GM18511 (cell line): ENCODE results near the gene PLAC1.

ENCODE experiments used
- ATAC-seq: cut with Tn5 transposase; IDR thresholded peaks from one replicate; pipeline ENCODE4 v1.9.1; 2021; ENCODE audit warnings: mild to moderate bottlenecking, moderate library complexity; ENCODE audit not compliant: unreplicated experiment

The PLAC1 gene, protein sequence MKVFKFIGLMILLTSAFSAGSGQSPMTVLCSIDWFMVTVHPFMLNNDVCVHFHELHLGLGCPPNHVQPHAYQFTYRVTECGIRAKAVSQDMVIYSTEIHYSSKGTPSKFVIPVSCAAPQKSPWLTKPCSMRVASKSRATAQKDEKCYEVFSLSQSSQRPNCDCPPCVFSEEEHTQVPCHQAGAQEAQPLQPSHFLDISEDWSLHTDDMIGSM

DNA sequence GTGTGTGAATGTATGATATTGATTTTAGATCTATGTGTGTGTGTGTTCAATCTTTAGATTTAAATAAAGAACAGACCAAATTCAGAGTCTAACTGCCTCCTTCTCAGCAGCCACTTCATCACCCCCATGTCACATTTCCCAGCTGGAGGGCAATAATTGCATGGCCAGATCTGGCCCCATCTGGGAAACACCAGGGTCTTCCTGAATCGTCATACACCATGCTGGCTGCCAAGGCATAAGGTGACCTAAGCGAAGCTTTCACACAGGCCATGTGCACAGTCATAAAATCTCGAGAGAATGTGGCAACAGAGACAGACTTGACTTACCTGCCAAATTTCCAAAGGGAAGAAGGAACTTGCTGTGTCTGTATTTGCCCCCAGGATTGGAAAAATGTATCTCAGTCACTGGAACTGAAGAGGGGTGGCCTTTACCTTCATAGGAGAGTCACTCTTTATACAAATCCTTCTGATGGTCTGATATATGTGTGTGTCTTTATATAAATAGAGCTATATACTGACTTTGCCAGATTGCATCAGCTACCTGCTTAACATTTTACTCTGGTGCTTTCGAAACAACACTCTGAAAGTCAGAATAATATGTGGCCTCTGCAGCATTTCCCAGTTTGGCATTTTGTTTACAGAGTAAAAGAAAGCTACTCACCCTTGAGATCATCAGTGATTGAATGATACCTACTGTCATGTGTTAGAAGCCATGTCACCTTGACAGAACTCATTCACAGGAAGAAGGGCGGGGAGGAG lies at the start of gene PLAC1:
PLAC1 (minus strand) TSS at position 470 of the 758 bp plus-strand sequence. CDS start 91,789 bp downstream, outside the sequence.
- ATAC-seq, result no peak

DNA sequence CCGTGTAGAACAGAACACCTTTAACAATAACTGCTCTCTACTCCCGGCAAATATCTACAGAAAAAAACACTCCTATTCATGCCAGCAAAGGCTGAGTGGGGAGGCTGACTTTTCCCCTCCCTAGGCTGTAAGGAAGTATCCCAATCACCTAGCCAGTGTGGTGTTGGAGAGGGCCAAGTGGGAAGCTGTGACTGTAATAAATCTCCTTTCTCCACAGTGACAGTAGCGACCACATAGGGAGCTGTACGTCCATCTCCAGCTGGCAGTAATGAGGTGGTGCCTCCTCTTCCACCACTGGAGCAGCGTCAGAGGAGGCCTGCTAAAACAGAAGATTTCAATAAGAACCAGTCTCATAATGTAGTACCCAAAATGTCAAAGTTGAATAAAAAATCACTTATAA lies 47.9 kb upstream of the PLAC1 start:
- ATAC-seq, result no peak

DNA sequence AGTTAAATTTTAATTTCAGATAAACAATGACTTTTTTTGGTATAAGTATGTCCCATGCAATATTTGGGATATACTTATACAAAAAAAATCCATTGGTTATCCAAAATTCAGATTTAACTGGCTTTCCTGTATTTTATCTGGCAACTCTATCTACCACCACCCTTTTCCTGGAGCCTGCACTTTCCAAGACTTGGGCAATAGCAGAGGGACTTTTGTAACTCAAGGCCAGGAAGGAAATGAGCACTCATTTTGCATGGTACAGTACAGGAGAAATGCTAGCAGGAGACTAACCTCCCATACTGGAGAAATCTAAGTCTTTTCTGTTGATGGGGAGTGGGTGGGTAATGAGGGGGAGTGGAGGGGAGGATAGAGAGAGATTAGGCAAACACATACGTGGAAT lies 37.7 kb upstream of the PLAC1 start:
- no peak for ATAC-seq

DNA sequence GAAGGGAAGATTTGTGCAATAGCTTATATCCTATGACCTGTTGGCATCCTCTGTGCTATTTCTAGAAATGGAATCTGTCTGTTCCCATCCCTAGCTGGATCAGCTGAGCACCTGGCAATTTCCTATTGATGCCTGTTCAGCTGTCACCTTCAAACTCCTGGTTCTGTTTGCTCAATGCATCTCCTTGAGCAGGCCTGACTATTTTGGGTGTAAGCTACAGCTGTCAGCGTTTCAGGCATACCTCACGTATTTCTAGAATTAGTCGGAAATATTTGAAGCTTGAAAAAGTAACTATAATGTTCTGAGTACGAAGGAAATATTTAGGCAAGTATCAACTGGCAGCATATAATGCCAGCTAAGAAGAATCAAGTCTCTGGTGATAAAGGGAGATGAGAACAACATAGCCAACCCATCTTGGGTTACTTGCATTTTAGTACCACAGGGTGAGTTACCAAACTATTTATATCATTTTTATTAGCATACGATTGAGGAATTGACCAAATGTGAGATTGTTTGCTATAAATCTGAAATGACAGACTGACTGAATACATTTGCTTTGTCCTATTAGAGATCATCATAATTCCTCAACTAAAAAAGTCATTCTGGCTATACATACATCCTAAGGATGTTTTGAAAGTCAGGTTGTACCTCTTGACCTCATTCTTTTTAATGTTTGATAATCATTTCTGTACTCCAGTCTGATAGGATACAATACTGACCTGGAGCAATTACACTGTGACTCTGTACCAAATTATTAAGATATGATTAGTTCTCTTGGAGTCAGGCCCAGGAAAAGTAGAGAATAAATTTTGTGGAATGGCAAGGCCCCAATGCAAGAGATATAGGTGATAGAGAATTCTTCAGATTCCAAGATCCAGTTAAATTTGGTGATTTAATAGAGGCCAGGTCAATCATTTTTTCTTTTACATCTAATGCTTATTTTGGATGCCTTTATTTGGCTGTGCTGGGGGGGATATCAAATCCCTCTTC lies 36.4 kb upstream of the PLAC1 start:
- ATAC-seq, result no peak

DNA sequence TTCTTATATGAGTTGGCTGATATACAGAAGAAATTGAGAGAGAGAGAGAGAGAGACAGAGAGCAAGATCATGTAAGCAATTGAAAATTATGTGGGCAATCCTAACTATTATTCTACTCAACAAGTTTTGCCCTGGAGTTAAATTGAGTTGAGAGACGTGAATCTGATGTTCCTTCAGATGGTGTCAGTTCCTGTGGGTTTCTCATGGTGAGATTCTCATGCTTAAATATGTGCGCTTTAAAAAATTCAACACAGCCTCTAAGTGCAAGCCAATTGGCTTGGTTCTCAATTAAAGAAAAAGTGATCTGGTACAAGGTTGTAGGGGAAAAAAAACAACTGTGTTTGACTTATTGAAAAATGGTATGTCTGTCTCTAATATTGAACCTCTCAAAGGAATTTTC lies 35.4 kb upstream of the PLAC1 start:
- no peak for ATAC-seq

DNA sequence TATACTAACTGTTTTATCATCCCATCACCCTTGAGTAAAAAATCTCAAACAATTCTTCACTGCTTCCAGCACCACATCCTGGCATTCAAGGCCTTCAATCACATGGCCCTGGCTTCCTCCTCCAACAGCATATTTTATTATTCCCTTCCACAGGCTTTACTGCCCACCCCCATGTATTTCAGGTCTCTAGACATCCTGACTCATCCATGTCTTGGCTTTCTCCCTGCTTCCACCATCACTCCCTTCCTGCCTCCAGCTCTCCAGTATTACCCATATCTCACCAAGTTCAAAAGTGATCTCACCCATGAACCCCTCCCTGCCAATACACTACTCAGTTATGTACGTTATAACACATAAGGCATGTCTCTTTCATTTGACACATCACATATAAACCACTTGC lies 34.7 kb upstream of the PLAC1 start:
- ATAC-seq, result no peak

DNA sequence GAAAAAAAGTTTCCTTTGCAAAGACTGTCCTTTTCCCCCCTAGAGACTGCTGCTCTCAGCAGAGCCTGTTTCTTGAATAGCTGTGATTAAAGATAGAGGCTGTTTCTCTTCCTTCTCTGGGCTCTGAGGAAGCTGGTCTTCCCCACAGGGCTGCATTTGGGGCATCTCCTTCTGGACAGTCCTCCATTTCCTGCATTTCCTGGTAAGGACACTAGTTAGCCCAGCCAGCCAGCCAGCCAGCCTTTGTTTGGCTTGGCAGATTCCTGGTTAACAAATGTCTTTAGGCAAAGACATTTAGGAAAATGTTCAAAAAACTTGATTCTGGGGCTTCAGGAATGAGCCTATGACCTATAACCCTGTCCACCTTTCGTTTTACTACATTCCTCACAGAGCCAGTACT lies 34.0 kb upstream of the PLAC1 start:
- ATAC-seq, result no peak

DNA sequence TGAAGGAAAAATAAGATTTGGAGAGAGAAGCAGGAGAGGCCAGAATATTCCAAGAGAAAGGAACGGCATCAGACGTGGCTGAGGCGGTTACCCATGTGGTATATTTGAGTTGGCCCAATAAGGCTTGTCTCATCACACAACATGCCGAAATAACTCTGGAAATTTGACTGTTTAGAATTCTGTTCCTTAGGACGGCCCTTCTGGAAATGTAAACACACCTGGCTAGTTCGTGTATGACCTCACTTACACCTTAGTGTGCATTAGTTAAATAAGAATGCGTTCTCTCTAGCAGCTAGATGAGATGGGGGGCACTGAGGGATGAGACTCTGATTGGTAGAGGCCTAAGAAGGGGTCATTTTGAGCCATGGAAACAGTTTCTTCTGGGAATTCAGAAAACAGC lies 33.2 kb upstream of the PLAC1 start:
- ATAC-seq, result no peak

DNA sequence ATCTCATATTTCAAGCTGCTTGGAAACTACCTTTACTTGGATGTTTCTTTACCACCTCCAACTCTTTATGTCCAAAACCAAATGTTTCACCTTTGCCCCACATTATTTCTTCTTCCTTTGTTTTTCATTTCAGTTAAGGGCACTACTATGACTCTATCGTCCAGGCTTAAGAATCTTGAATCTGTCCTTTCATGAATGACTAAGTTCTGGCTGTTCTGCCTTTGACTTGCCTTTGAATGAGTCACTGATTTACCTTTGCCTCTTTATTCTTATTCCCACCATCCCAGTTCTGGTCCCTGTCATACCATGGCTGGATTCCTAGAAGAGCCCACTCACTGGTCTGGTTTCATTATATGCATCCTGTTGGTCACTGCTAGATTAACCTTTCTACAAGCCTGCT lies 30.6 kb upstream of the PLAC1 start:
- no peak for ATAC-seq

DNA sequence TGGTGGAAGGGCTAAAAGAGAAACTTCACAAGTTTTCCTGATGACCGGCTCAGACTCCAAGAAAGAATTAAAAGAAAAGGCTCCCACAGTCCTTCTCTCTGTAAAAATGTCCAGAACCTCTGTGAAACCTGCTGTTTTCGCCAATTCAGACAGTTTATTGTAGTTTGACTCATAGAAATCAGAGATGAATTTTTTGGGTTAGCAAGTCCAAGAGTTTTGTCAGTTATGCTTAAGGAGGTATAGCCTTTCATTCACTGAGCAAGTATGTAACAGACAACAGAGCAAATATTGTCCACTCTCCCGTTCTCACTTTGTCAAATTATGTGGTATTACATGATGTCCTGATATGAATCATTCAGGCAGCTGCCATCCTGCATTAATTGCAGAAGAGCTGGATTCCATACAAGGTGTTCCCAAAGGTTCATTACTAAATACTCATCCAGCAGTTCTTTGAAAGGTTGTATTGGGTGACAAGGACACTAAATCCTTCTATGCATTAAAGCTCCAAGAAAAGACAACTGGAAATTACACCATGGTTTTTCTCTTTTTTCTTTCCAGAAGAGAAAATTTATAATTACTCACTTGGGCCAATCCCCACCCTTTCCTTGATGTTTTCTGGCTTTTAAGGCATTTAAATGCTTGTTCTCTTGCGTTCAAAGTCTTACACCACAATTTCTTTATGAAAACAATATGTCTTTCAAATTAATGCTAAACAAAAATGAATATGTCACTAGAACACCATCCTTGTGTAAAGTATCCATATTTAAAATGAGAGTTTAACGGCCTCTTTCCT lies 30.0 kb upstream of the PLAC1 start:
- ATAC-seq, result no peak

DNA sequence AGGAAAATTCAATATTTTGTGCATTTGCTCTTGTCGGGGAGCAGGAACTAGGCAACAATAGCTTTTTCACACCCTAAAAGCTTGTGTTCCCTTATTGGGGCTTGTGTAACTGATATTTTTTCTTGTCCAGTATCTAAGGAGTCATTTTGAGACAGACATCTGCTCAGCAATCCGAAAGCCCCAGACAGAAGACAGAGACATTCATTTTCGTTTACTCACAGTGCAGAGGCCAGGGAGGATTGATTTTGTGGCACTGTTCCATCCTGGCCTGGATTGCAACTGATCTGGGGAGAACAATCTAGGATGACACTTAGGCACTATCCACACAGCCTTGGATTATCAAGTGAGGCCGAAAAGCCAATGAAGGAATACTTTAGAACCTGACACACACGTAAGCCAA lies 27.4 kb upstream of the PLAC1 start:
- no peak for ATAC-seq

DNA sequence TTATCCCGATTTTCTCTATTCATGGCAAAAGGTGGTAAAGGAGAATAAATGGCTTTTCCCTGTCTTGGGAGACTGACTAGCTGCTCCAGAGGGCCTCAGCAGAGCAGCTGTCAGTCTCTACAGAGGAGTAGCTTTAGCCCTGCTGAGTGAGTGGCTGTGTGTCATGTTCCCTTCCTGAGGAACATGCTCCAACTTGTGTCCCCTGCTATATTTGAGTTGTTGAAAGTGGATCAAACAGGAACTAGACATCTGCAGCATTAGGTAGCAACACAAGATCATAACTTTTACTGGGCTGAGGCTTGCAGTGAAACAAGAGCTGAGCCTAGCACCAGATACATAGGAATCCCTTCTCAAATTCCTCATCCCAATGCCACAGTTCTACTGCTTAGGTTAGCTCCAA lies 26.7 kb upstream of the PLAC1 start:
- ATAC-seq, result no peak

DNA sequence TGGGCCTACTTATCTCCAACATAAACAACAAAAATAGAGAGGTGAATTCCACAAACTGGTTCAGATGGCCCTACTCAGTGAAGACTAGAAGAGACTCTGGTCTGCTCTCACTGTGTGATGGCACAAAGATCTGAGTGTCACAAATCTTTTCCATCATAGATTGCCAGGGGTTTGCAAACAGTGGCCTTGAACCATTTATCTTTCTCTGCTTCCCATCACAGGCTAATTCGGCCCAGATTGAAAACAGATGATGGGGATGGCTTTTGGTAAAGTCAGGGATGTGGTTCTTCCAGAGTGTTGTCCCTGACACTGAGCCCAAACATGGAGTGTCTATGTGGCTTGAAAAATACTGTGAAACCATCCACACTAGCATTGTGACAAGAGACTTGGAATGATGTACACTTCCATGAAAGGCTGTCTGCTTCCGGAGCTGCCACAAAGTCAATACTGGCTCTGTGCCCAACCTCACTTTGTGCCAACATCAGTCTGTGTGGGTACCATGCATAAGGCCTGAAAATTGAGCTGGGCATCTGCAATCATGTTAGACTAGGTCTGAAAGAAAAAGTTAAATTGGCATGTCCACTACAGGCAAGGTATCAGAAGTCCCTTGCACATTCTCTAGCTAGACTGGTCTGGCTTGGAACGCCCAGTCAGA lies 25.2 kb upstream of the PLAC1 start:
- no peak for ATAC-seq

DNA sequence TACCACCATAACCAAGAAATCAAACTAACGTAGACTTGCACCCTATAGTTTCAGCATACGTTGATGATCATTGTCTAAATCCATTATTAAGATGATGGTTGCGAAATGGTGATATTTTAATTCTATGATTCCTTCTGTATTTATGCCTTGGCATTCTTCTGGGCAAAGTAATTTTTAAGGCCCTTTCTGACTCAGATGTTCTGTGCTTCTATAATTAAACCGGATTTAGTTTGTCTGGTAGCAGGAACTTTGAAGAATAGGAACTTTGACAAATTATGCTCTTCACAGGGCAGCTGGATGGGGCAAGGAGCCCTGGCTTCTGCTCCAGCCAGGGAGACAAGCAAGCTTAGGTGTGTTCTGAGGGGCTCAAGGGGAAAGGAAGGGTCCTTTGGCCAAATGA lies 23.8 kb upstream of the PLAC1 start:
- ATAC-seq, result no peak

DNA sequence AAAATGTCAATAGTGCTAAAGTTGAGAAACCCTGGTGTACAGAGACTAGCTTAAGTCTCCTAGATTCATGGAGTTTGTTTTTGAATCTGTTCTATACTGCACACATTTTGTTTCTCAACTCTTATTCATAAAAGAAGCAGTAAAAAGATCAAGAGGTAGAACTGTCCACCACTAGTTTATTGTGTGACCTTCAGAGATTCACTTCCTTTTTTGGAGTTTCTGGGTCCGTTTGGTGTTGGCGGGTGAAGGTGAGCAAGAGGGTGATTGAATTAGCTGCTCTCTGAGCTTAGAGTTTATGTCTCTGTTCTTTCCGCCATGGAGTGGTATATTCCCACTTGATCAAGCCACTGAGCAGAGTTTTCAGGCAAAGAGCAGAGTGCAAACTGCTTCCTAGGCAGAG lies 21.4 kb upstream of the PLAC1 start:
- ATAC-seq, result no peak

DNA sequence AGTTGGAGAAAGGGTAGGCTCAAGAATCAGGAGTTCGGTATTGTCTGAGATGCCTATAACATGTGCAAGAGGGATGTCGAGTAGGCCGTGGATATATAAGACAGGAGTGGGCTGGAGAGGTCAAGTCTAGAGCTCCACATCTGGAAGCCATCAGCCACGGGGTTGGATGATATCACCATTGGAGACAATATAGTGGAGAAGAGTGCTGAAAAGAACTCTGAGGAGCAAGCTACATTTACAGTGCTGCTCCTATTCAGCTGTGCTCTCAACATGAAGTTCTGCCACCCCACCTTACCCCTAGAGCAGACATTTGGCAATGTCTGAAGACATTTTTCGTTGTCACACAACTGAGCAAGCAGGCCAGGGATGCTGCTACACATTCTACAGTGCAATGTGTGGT lies 20.9 kb upstream of the PLAC1 start:
- no peak for ATAC-seq

DNA sequence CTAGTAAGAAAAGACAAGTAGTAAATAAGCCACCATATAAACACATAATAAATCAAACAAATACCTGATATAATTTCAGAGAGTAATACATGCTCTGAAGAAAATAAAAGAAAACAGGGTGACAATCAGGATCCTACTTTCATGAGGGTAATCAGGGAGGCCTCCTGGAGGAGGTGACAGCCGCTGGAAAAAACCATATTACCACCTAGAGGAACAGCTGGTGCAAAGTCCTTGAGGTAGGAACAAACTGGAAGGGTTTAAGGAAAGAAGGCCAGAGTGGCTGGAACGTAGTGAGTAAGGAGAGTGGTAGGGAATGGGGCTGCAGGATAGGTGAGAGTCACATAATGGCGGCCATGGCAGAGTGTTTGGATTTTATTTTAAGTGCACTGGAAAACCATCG lies 19.1 kb upstream of the PLAC1 start:
- ATAC-seq, result no peak

DNA sequence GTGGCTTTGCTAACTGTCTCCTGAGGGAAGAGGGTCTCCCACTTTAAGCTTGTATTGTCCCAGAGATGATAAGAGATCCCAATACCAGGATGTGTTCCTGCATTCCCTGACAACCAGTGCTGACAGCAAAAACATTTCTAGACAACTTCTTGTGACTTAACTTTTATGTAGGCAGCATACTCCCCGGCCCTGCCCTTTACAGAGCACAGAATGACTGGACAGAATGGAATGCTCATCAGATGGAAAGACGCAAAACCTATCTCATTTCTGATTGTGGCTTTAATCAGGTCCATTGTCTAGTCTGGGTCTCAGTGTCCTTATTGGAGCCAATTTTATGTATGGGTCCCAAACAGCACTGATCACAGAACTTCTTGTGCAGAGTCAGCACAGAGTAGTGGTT lies 18.2 kb upstream of the PLAC1 start:
- no peak for ATAC-seq

DNA sequence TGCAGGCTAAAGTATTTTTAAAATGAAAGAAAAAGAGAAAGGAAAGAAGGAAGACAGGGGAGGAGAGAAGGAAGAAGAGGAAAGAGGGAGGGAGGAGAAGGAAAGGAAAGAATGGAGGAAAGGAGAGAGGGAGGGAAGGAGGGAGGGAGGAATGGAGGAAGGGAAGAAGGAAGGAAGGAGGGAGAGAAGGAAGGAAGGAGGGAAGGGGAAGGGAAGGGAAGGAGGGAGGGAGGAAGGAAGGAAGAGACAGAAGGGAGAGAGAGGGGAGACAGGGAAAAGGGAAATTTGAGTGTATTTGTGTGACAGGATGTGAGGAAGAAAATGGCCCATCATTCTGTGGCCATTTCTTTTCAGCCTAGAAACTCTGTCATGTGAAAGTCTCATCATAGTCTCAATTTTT lies 14.9 kb upstream of the PLAC1 start:
- ATAC-seq, result no peak

DNA sequence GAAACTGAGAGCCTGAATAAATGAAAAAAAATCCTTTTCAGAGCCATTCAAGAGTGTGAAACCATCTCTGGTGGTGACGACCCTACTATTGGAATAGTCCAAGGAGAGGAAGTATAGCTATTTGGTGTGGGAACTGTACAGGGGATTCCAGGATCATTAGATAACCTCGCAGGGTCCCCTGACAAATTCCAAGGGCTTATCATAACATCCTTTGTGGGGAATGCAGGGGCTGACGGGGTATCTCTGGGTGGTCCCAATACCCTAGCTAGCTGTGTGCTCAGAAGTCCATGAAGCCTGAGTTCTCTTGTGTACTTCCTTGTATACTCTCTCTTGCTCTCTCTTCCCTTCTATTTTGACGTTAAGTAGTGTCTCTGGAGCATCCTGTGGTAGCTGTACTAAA lies 13.8 kb upstream of the PLAC1 start:
- ATAC-seq, result no peak
